Astrocyte of the spinal cord (primary cell): ENCODE results near the gene PLA2G2C.
"Not testable (repeated sequence)": the region's sequence is repeated elsewhere in the genome, so short reads cannot be mapped to it uniquely, and the experiment has no call there.

Experiments used
- DNase-seq: peaks from one replicate; pipeline ENCODE4 v3.0.0; 2011; ENCODE audit warnings: low read depth, low spot score
- H3K4me3 ChIP-seq: 2 replicates; pipeline ENCODE4 v1.5.1; 2011; ENCODE audit warnings: low read depth, mild to moderate bottlenecking, low read length, moderate library complexity
- CTCF ChIP-seq: IDR thresholded peaks from 2 replicates; pipeline ENCODE4 v1.5.1; 2012; ENCODE audit warnings: low read depth, mild to moderate bottlenecking, low read length, inconsistent platforms
- in situ Hi-C: cut with HindIII; loops from 2 replicates; pipeline ENCODE4 v1.10.0; 2017; ENCODE audit warnings: low sequenced_read_pairs

Gene PLA2G2C

GRCh38 chr1:20138961-20139550 is 47.3 kb downstream of the PLA2G2C start, which contains the start of gene PLA2G2F:
TSS of gene PLA2G2F (plus strand) at chr1:20139323. CDS start at chr1:20139428, 105 bp downstream.
- TF ChIP-seq CTCF = no peak

GRCh38 chr1:20138346-20138745 is 48.0 kb downstream of the PLA2G2C start:
- no peak for TF ChIP-seq CTCF
- in situ Hi-C loops = no loop called here
- no peak for DNase-seq

More at GRCh38 chr1:20138961-20139550, 47.3 kb downstream of the PLA2G2C start, which contains the start of gene PLA2G2F:
- DNase-seq = no peak
- in situ Hi-C loops = no loop called here
- H3K4me3 ChIP-seq = no peak within 1 kb of the TSS

GRCh38 chr1:20137604-20138003 is 48.7 kb downstream of the PLA2G2C start:
- H3K4me3 ChIP-seq = no peak overlapping the region
- no peak for TF ChIP-seq CTCF
- no peak for DNase-seq
- in situ Hi-C loops = no loop called here

More at GRCh38 chr1:20138346-20138745, 48.0 kb downstream of the PLA2G2C start:
- H3K4me3 ChIP-seq = no peak overlapping the region

- in situ Hi-C loops = no loop called here
- DNase-seq = no peak
- TF ChIP-seq CTCF = no peak
- H3K4me3 ChIP-seq = no peak overlapping the region
Measured at GRCh38 chr1:20137055-20137454, 49.3 kb downstream of the PLA2G2C start.

- in situ Hi-C loops = no loop called here
Measured at GRCh38 chr1:20136249-20136648, 50.1 kb downstream of the PLA2G2C start.

GRCh38 chr1:20134995-20135394 is 51.3 kb downstream of the PLA2G2C start:
- H3K4me3 ChIP-seq = no peak overlapping the region
- DNase-seq = no peak
- no peak for TF ChIP-seq CTCF
- in situ Hi-C loops = no loop called here

More at GRCh38 chr1:20136249-20136648, 50.1 kb downstream of the PLA2G2C start:
- no peak for DNase-seq
- no peak overlapping the region for H3K4me3 ChIP-seq
- no peak for TF ChIP-seq CTCF

- in situ Hi-C loops, DNase-seq, H3K4me3 ChIP-seq: not testable (repeated sequence)
Measured at GRCh38 chr1:20130518-20130917, 55.8 kb downstream of the PLA2G2C start.
